GM19193 (cell line): ENCODE results near the gene RNF157.

Experiments used
- POLR2A ChIP-seq: IDR thresholded peaks from 4 replicates; pipeline ENCODE4 v1.6.1; 2011; ENCODE audit not compliant: insufficient read depth, insufficient read length; ENCODE audit errors: extremely low read depth

The RNF157 gene

GRCh38 chr17:76147211-76148014 is 92.9 kb downstream of the RNF157 start:
- no peak for TF ChIP-seq POLR2A

- TF ChIP-seq POLR2A: no peak
Observed at GRCh38 chr17:76146053-76146851, 94.0 kb downstream of the RNF157 start.

- TF ChIP-seq POLR2A: no peak
Observed at GRCh38 chr17:76145231-76146052, 94.9 kb downstream of the RNF157 start.

GRCh38 chr17:76142585-76143041 is 97.7 kb downstream of the RNF157 start:
- no peak for TF ChIP-seq POLR2A

GRCh38 chr17:76142039-76142584 is 98.2 kb downstream of the RNF157 start:
- TF ChIP-seq POLR2A: no peak

- no peak for TF ChIP-seq POLR2A
Observed at GRCh38 chr17:76141212-76142038, 98.9 kb downstream of the RNF157 start, which contains the start of gene FOXJ1. Gene FOXJ1 (minus strand): TSS chr17:76141245. CDS start chr17:76140395, 850 bp downstream.

- no peak for TF ChIP-seq POLR2A
Observed at GRCh38 chr17:76140661-76141211, 99.6 kb downstream of the RNF157 start.

DNA sequence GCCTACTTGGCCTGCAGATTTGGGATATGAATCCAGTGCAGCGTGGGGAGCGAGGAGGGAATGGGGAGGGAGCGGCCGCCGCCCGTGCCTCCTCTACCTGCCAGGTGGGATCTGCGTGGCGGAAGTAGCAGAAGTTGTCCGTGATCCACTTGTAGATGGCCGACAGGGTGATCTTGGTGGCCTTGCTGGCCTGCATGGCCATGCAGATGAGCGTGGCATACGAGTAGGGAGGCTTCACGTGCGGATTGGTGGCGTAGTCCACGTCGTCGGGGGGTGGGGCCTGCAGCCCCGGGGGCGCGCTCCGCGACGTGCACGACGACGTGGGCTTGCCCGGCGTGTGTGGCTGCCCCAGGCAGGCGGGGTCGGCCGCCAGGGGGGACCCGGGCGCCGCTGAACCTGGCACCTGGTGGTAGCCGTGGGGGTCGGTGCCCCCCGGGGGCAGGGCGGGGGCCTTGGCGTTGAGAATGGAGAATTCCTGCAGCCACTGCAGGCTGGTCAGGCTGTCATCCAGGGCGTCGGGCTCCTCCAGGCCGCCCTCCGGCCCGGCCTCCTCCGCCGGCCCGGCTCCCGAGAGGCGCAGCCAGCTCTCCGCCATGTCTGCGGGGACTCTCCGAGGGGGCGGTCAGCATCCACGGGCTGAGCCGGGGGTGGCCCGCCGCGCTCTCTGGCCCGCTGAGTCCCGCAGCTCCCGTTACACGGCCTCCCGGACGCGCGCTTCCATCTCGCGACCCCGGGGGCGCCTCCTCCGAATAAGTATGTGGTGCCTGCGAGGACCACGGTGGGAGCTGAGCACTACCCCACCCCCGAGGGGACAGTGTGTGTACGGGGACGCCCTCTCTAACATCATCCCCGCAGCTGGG is 100.3 kb downstream of the RNF157 start:
- TF ChIP-seq POLR2A: no peak

GRCh38 chr17:76138896-76139752 is 101.2 kb downstream of the RNF157 start:
- TF ChIP-seq POLR2A: no peak

GRCh38 chr17:76138234-76138895 is 101.9 kb downstream of the RNF157 start:
- no peak for TF ChIP-seq POLR2A
